Vein endothelial cell (primary cell): Measurements from ENCODE around the gene SVIP. TPM values are rescaled to one million over a fixed set of nuclear protein-coding genes. Genes with fewer than 3 reads are reported as not detected.

Source experiments
- total RNA-seq: library from RNA; depleted of rRNA; stranded (reverse); fragments of >200 nt; gene quantifications from 2 replicates; pipeline ENCODE4 v1.2.3, GENCODE V29; 2012

The SVIP gene, protein sequence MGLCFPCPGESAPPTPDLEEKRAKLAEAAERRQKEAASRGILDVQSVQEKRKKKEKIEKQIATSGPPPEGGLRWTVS
- 18.9 and 33.3 TPM in 2 replicates for total RNA-seq

GRCh38 chr11:22829231-22830081, at the start of gene SVIP:
TSS of gene SVIP (minus strand) at chr11:22829801. CDS start at chr11:22829748, 53 bp downstream.

GRCh38 chr11:22860241-22860640, 30.6 kb upstream of the SVIP start, which contains the start of gene CCDC179:
TSS of gene CCDC179 (minus strand) at chr11:22860474. CDS start at chr11:22860421, 53 bp downstream.

Other genes starting within 250 kb of the SVIP start
- gene FANCF, start 204.0 kb downstream of the SVIP start, total RNA-seq, result 10.1 and 11.0 TPM in 2 replicates
- 1.3 and 2.3 TPM in 2 replicates for gene GAS2, start 163.2 kb downstream of the SVIP start, total RNA-seq
- gene CCDC179, start 30.7 kb upstream of the SVIP start, total RNA-seq, result not detected in 2 replicates